GM23248 (cell line): ENCODE data around the gene AGFG2.

ENCODE experiments used
- EZH2 ChIP-seq: fragments of 200-600 bp; sonication (generic); IDR thresholded peaks from 2 replicates; pipeline ENCODE4 v1.6.1; 2018; ENCODE audit warnings: antibody characterized with exemption, mild to moderate bottlenecking; ENCODE audit not compliant: insufficient read depth, poor library complexity, severe bottlenecking
- EZH2phosphoT487 ChIP-seq: fragments of 200-600 bp; sonication (generic); IDR thresholded peaks from 2 replicates; pipeline ENCODE4 v1.6.1; 2018; ENCODE audit warnings: antibody characterized with exemption, moderate library complexity, mild to moderate bottlenecking, low read depth; ENCODE audit not compliant: insufficient read depth

- no peak for TF ChIP-seq EZH2
- no peak for TF ChIP-seq EZH2phosphoT487
These were observed 42.5 kb upstream of the AGFG2 start for GRCh38 chr7:100496509-100496908.
